NCI-H146 treated with DMSO at 0.1 percent for 48 hours (cell line): Measurements from ENCODE around the gene ACVR1.

Experiments used
- DNase-seq: peaks from one replicate; lab custom pipeline; 2025; ENCODE audit not compliant: unreplicated experiment; lab: John Stamatoyannopoulos, UW

Gene ACVR1

DNA sequence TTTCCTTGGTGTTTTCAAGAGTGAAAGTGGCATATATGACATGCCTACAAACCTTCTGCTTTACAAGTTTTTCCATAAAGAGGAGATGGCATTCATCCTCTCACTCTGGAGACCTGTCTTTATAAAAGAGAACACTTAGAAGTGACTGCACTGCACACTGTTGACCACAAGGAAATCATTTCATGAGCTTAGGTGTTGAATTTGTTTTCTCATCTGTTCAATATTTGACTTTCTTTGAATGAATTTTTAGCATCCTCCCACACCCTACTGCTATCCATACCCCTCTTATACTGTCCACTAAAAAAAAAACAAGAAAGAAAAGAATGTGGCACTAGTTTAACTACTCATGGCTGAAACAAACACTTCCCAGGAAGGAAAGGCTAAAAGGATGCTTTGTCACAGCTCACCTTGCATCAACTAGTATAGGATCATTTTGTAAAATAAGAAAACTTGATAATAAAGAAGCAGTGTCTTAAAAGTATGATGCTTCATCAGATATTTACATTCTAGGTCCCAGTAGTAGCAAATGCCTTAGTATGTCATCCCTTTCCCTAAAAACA lies 83.0 kb downstream of the ACVR1 start:
- DNase-seq, result no peak

DNA sequence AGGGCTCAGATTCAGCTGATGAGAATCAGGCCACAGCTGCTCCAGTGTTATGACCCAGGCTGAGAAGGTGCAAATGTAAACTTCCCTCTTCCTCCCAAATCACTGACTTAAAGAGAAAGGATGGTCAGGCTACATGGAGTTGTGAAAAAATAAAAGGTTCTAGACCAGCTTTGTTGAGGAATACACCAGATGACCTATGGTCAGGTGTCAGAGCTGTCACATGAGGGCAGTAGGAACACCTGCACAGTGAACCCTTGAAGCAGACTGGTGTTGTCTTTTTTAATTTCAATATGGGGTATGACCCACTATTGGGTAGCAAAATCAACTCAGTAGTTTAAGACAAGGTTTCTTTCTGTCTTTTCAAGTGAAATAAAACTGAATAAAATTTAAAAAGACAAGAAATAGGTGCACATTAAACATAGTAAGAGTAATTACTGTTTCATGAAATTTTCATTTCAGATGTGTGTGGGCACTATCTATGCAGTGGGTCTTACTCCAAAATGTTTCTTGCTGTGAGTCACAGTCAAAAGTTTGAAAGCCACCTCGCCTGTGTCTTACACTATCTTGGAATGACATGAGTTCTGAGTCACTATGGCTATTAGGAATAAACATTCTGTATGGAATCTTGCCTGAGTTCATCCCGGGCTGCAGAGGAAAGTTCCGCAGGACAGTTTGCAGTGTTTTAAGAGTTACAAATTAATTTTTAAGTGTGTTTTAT lies 83.6 kb downstream of the ACVR1 start:
- no peak for DNase-seq

DNA sequence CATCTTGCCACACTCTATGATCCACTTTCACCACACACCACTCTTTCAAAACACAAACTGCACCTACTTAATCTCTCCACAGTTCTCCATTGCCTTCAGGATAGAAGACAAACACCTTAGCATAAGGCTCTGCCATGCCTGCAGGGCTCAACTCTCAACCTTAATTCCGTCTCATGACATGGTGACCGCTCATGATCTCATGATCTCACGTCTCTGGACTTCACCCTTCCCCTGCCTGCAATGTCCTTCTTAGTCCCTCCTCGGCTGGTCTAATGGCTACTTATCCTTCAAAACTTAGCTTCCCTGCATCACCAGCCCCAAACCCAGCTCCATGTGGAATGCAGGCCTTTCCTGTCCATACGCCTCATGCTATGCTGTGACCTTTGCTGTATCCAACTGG lies 85.3 kb downstream of the ACVR1 start:
- DNase-seq, result no peak

DNA sequence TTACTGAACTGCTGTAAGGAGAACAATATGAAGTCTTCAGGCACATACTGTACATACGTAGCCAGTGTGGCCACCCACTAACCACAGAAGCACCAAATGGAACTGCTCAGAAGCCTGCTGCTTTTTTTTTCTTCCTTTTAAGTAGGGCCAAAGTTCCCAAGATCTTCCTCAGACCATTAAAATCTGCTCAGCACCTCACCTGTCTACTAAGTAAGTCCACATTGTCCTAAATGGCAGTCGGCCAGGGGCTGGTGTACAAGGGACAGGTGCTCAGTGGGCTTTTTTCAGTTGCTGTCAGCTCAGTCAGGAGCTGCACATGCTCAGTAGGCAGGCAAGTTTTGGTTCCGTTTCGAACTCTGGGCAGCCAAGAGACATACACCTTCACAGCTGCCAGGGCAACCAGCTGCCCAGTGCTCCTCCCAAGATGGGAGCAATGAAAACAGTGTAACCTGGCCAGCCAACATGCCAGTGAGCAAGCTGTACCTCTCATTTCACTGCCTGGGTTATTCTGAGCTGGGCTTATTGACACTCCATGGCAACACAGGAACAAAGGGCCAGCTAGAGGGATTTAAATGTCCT lies 86.1 kb downstream of the ACVR1 start:
- DNase-seq, result no peak

DNA sequence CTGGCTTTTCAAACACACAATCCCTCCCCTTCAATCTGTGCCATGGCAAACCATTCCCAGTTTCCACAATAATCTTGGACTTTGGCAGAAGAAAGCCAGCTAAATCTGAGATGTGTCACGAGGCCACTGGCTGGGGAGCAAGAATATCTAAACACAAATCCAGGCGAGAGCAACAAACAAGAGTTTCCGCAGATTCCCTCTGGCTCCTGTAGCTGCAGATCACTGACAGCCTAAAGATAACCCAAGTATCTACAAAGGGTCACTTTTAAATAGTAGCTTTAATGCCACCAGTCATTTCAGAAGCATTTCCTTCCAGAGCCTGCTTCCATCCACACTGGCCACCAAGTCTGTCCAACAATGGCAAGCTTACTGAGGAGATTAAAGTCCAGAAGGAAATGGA lies 86.9 kb downstream of the ACVR1 start:
- DNase-seq, result no peak

DNA sequence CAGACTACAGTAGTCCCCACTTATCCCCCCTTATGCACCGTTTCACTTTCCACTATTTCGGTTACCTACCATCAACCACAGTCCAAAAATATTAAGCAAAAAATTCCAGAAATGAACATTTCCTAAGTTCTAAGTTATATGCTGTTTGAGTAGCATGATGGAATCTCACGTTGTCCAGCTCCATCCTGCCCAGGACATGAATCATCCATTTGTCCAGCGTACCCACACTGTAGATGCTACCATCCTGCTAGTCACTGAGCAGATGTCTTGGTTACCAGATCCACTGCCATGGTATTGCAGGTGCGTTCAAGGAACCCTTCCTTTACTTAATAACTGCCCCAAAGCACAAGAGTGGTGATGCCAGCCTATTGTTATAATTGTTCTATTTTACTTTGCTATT lies 87.9 kb downstream of the ACVR1 start:
- DNase-seq, result no peak

DNA sequence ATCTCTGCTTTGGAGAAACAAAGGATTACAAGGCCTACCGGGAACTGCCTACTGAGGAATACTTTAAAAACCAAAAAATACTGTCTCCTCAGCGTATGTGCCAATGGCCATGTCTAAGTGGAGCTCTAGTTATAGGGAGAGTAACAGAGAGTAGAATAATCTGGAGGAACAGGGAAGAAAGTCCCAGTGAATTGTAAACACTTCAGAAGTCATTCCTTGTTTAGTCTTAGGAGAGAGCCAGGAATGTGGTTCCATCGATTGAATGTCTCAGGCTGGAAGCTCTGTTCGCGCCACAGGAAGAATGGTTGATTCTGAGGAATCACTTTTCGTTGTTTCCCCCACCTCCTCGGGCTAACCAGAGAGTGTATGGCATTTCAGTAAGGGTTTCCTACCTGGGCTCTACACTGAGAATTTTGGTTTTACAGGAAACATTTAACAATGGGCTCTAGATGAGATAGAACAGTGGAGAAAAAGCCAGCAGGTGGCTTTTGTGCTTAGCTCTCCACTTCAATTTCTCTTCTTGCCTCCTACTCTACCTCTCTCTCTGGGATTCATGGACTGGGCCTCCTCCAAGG lies 88.7 kb downstream of the ACVR1 start:
- no peak for DNase-seq

DNA sequence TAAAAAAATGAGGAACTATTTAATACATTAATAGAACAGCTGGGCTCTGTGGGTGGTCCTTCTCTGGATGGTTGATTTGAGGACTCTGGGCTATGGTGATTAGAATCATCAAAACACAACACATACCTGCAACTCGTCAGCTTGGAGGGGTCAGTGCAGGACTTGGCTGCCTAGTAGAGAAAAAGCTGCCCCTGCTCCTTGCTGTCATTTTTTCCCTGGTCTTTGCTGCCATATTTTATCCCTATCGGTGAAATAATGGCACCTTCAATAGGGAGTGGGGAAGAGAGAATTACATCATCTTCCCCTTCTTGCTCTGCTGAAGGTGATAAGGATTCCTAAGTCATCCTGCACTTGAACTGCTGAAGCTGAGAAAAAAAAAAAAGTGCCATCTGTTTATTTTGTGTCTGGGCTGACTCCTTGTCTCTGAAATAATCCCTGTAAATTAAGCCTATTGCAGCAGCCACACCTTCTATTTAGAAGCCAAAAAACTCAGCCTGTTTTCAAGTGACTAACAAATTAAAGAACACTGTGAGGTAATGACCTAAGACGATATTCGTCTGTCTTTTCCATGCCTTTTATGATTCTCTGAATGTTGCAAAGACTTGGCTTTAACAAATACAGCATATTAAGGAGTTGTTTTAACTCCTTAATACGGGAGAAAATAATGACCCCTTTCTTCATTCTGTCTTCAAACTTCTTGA lies 89.3 kb downstream of the ACVR1 start:
- no peak for DNase-seq

DNA sequence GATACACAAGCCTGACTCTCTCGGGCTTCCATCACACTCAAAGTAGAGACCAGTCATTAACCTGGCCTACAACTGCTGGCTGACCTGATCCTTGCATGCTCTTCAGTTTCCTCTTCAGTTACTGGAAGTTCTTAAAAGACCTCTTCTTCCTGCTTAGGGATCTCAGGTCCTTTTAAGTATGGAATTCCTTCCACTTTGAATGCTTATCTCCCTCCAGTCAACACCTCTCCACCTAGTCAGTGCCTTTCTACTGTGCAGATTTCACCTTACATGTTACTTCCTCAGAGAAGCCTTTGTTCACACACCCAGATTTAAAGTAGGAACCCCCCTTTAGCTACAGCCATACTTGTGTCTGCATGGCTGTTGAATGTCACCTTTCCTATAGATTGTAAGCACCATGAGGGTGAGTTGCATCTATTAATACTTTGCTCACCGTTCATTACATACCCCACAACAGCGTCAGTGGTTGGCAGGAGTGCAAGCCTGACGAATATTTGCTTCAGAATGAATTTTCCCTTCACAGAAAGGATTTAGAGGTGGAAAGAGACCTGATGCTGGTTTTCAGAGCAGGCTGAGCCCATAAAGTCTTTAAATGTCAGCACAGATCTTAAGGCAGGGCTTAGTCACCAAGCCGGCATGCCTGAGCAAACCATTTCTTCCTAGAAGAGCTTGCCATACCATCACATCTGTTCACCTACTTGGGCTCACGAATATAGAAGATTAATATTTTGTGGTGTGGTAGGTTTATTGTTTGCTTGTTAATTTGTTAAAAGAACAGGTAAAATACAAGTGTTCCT lies 90.1 kb downstream of the ACVR1 start:
- DNase-seq, result no peak

DNA sequence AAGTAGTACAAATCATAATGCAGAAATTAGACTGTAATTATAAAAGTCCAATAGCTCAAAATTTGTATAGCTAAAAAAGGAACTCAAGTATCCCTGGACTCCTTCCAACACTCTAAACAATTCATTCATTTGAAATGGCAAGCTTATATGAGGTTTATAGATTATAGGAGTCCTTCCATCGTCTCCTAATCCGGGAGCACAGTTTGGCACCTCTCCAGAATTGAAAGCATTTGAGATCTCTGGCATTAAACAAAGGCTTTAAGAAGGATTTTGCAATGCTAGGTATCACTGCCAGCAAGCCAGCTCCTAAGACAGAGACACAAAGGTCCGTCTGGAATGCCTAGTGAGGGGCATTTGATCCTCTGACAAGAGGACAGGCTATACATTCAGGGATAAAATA lies 90.9 kb downstream of the ACVR1 start:
- DNase-seq, result no peak

DNA sequence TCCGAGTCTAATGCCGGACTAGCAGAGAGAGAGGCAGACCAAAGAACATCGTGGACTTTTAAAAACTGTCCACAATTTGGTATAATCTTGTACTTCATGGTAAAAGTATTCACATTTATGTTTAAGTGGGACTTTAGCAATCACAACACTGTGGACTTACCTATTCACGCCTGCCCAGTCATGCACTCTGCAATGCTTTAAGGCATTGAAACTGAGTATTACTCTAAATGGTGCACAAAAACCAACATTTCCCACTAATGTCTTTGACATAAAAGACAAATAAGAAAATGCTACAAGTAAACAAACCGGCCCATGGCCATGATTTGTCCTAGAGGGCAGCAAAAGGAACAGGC lies 91.3 kb downstream of the ACVR1 start:
- no peak for DNase-seq

DNA sequence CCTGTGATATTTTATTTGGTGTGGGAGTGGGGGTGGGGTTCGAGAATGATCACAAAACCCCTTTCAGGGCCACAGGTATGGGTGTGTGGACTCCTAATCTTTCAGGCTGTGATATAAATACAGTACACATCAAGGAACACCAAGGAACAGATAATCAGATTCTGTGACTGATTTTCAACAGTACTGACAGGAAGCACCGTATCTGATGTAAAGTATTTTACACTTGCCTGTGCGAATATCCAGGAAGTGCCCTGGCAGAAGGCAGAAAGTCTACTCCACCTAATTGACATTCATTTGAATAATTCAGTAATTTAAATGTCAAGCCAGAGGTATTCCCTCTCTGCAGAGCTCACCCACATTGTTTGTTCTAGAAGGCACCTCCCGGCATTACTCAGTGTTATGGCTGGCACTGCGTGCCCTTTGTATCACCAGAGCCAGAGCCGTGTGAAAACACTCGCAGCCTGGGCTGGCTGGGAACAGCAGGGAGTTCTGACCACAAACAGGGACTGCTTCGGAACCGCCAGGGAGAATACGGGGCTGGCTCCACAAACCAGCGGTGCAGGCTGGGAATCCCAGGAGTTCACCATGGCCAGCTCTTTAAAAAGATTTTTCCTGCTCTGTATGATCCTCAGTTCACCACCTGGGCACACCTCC lies 91.8 kb downstream of the ACVR1 start:
- DNase-seq, result no peak

DNA sequence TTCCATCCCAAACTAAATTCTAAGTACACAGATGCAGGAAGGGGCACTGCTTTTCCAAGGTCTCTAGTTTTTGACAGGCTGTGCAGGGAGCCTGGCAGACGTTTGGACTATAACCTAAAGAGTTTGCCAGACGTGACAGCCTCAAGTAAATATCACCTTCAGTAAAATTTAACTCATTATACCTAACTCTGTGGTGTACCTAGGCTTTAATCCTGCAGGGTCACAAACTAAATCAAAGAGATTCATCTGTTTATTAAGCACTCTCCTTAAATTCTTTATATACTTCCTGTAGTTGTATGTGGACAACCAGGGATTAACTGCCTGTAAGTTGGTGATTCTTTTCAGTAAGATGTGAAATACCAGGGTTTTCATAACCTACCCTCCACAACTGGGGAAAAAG lies 92.9 kb downstream of the ACVR1 start:
- DNase-seq, result no peak

DNA sequence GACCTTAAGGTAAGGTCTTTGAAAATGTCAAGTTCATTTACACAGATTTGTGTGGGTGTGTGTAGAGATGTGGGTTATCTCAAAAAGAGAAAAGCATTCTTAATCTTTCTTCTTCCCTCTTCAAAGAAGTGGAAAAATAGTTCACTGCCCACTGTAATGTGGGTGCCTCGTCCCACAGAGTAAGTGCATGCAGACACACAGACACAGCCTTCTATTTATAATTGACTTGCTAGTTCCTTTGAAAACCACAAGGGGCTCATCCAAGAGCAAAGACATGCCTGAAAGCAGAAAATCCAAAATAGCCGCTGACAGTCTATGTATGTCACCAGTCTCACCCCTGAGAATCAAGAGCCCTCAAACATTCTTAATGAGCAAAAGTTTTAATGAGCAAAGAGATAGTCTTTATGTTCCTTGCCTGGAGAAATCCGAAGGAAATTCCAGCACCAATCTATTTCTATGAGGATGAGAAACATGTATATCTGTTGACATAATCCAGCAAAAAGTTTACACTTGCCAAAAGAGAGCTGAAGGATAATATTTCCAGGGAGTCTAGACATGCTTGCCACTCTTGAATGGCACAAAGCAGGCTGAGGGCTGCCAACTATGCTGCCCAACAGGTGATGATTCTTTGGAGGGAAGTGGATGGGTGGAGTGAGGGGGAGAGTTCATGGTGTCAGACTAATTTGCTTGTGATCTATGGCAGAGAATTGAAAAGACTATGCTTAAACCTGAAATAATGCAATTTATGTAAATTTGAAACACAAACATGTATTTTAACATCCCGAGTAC lies 93.9 kb downstream of the ACVR1 start:
- DNase-seq, result no peak

DNA sequence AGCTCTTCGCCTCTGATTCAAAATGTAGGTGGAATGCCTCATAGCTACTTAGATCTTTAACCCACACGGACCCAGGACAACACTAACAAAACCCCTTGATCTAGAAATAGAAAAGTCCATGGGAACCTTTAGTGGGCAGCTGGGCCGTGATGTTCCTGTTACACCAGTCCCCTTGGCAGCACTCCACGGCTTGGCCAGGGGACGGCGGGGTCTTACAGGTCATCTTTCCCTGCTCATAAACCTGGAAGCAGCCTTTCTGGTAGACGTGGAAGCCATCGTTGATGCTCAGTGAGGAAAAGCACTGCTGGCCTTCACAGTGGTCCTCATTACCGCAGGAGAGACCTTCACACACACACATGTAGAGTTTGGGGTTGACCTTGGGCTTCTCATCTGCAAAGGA lies 95.9 kb downstream of the ACVR1 start:
- no peak for DNase-seq

DNA sequence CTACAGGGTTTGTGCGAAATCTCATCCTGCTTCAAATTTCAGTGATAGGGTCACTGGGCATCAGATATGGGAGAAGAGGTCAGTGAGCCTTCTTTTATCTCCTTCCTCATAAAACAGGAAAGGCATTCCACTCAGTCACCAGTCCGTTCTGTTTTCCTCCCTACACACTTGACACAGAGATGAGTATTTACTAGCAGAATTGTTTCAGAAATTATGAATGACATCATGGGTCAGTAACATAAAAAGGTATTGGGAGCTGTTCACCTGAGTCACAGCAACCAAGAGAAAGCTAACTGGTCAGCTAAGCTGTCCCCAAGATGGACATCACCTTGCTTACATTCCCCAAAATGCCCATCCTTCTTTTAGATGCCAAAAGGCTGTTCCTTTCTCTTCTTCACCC lies 96.3 kb downstream of the ACVR1 start:
- no peak for DNase-seq

DNA sequence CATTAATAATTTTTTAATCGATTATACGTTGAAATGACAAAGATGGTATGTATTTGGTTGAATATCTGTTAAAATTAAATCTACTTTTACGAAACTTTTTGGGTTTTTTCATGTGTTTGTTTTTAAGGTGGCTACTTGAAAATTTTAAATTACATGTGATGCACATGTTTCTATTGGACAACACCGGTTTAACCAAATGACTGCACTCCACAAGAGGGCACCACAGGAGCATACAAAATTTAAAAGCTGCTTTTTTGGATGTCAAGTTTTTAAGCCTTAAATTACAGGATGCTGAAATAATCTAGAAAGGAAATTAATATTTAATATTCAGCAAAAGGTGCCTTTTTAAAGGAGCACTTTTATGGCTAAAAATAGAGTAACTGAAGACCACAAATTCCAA lies 98.7 kb downstream of the ACVR1 start:
- no peak for DNase-seq

DNA sequence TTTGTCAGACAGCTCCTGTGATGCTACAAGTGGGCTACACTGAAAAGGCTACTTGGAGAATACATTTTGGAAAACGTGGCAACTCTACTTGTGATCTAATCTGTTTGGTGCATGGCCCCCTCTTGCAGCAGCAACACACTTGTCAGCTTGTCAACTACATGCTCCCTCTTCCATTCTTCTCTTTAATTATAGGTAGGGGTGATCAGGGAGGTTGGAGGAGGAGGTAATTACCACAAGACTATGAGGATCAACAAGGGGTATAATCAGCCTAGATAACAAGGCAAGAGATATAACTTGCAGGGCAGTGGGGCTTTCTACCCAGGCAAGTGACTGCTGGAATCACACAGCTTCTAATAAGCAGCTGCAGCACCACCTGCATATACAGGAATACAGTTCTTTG lies 104.9 kb downstream of the ACVR1 start:
- DNase-seq, result peak; percentile 14

DNA sequence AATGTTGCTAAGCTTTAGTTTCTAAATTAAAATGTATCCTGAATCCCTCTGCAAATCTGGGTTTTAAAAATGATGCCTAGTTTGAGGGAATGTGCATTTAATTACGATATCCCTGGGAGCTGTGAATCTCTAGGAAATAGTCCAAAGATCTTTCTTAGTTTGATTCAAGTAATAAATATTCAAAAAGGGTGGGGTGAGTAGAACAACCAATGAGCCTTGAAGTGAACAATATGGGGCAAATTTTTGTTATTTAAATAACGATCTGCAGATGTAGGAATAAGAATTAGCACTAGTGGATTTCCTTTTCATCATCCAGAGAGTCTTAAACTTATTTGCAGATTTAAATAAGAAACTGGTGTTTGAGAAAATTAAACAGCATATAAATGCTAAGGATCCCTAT lies 106.3 kb downstream of the ACVR1 start:
- DNase-seq, result no peak

DNA sequence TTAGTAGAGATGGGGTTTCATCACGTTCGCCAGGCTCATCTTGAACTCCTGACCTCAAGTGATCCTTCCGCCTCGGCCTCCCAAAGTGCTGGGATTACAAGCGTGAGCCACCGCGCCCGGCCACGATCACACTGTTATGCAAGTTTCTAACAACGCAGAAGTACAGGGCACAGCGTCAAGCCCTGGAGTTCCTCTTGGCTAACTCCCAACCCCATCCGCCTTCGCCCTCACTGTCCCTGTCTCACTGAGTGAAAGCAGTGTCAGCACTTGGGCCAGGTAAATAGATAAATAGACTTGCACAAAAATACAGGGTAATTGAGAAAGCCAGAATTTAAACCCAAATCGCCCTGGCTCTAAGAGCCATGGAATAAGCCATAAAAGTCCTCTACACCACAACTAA lies 111.7 kb downstream of the ACVR1 start:
- no peak for DNase-seq
